GM06990 (cell line): ENCODE measurements around the gene VWA3B.
"Not testable (repeated sequence)": the region's sequence is repeated elsewhere in the genome, so short reads cannot be mapped to it uniquely, and the experiment has no call there.

Experiments
- DNase-seq: peaks from one replicate; pipeline ENCODE4 v3.0.0-alpha.2; 2011; ENCODE audit not compliant: insufficient read length; ENCODE audit errors: extremely low read depth
- H3K27me3 ChIP-seq: replicated peaks from 2 replicates; pipeline ENCODE4 v1.6.0; 2011; ENCODE audit warnings: low read length; ENCODE audit not compliant: control insufficient read depth, insufficient read depth
- H3K36me3 ChIP-seq: 2 replicates; pipeline ENCODE4 v1.5.1; 2011; ENCODE audit warnings: low read length; ENCODE audit not compliant: control insufficient read depth, insufficient read depth
- H3K4me3 ChIP-seq: replicated peaks from 2 replicates; pipeline ENCODE4 v1.5.1; 2011; ENCODE audit warnings: low read depth, mild to moderate bottlenecking, control low read depth, low read length
- TF ChIP-seq, protein P1 (sequence below): IDR thresholded peaks from 2 replicates; pipeline ENCODE4 v1.5.1; 2011; ENCODE audit warnings: low read length, control low read depth, mild to moderate bottlenecking, inconsistent platforms; ENCODE audit not compliant: insufficient read depth, poor library complexity, severe bottlenecking

VWA3B gene

DNA sequence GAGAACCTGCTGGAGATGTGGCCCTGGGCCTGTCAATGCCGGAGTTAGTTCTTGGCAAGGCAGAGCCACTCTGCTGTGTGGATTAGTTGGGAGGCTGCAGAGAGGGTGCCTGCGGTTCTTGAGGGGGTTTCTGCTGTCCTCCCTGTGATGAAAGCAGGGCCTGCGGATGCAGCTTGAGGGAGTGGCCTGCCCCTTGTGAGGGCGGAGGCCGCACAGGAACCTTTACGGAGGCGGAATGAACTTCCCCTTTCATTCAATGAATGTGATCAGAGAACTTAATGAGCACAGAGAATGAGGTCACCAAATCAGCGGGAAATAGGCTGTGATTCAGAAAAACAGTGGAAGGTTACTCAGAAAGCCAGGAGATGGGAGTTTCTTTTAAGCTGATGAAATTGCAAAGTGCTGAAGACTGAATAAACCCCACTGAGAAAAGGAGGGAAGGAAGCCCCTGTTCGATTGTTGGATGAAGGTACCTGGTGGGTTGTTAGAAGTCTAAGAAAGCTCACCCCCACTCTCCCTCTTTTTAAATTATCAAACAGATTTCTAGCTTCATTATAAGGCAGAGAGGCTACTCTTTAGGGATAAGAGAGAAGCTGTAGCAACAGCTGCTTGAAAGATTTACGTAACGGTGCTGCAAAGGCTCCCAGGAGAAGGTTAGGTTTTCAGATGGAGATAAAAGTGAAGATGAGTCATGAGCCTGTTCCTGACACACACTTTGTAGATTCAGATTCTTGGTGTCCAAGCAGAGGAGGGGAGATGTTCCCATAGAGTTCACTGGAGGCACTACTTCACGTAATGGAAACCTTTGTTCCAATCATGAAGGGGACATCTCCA, 47.4 kb downstream of the VWA3B start:
- peak; percentile 70 for DNase-seq
- Histone ChIP-seq H3K36me3 (no peaks in the 10 kb centered on the region), H3K27me3 (no peaks in the 10 kb centered on the region), H3K4me3 (no peak overlapping the region)
- TF ChIP-seq, protein P1, sequence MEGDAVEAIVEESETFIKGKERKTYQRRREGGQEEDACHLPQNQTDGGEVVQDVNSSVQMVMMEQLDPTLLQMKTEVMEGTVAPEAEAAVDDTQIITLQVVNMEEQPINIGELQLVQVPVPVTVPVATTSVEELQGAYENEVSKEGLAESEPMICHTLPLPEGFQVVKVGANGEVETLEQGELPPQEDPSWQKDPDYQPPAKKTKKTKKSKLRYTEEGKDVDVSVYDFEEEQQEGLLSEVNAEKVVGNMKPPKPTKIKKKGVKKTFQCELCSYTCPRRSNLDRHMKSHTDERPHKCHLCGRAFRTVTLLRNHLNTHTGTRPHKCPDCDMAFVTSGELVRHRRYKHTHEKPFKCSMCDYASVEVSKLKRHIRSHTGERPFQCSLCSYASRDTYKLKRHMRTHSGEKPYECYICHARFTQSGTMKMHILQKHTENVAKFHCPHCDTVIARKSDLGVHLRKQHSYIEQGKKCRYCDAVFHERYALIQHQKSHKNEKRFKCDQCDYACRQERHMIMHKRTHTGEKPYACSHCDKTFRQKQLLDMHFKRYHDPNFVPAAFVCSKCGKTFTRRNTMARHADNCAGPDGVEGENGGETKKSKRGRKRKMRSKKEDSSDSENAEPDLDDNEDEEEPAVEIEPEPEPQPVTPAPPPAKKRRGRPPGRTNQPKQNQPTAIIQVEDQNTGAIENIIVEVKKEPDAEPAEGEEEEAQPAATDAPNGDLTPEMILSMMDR, result no peak

DNA sequence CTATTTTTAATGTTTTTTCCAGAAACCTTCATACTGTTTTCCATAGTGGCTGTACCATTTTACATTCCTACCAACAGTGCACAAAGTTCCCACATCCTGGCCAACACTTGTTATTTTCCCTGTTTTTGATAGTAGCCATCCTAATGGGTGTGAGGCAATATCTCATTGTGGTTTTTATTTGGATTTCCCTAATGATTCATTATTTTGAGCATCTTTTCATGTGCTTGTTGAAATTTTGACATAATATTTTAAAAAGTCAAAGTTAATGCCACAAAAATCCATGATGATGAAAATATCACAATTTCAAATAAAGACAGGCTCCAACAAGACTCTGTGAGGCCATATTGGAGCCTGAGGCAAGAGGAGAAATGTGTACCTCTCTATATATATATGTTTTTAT, 50.2 kb downstream of the VWA3B start:
- no peaks in the 10 kb centered on the region for H3K27me3 ChIP-seq
- TF ChIP-seq, protein P1, result no peak
- H3K36me3 ChIP-seq, result no peaks in the 10 kb centered on the region
- no peak for DNase-seq
- H3K4me3 ChIP-seq, result no peak overlapping the region

DNA sequence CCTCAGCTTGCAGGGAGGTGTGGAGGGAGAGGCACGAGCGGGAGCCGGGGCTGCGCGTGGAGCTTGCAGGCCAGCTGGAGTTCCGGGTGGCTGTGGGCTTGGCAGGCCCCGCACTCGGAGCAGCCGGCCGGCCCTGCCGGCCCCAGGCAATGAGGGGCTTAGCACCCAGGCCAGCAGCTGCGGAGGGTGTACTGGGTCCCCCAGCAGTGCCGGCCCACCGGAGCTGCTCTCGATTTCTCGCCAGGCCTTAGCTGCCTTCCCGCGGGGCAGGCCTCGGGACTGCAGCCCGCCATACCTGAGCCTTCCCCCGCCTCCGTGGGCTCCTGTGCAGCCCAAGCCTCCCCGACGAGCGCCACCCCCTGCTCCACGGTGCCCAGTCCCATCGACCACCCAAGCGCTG, 52.0 kb downstream of the VWA3B start:
- not testable (repeated sequence) for DNase-seq, H3K36me3 ChIP-seq, H3K4me3 ChIP-seq, H3K27me3 ChIP-seq

DNA sequence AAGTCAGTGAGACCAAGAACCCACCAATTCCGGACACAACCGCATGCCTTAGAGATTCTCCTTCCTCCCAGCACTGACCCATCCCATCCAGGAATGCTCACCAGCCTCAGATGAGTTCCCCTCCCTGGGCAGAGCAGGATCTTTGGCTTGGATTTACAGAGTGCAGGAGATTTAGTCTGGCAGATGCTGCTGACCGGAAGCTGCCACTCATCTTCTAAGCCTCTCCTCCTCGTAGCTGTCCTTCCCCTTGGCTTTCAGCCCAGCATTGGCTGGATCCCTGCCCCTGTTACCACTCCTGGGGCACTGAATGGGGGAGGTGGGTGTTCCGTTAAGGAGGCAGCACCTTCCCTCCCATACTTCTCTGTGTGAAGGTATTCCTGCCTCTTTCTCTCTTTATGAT, 53.2 kb downstream of the VWA3B start:
- no peaks in the 10 kb centered on the region for H3K27me3 ChIP-seq
- no peak for DNase-seq
- TF ChIP-seq, protein P1, result no peak
- no peak overlapping the region for H3K4me3 ChIP-seq
- no peaks in the 10 kb centered on the region for H3K36me3 ChIP-seq

DNA sequence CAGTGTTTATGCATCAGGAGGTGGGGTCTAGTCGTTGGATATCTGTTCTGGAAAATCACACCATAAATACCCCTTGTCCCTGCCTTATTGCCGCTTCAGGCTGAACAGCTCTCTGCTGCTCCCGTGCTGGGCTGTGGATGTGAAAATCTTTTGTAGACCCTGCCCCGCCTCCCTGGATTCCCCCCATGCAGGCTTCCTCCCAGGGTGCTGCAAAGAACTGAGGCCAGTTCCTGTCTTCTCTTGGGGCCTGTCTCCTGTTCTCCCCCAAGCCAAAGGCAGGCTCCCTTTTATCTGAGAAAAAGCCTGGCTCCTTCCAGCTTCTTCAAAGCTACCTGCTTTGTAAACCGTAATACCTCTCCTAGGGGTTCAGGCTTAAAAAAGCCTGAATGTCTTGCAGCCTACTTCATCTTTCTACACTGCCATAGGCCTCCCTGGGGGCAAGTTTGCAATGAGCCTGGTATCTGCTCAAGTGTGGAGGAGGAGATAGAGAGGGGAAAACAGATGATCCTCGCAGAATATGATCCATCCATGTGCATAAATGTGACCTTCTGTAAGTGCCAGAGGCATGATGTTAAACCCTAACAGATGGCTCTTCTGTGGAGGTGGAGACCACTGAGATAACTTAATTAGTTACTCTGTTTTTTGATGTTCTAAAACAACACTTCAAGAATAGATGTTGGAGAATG, 55.3 kb downstream of the VWA3B start:
- no peaks in the 10 kb centered on the region for H3K36me3 ChIP-seq
- TF ChIP-seq, protein P1, result no peak
- no peak for DNase-seq
- H3K27me3 ChIP-seq, result no peaks in the 10 kb centered on the region
- H3K4me3 ChIP-seq, result no peak overlapping the region

DNA sequence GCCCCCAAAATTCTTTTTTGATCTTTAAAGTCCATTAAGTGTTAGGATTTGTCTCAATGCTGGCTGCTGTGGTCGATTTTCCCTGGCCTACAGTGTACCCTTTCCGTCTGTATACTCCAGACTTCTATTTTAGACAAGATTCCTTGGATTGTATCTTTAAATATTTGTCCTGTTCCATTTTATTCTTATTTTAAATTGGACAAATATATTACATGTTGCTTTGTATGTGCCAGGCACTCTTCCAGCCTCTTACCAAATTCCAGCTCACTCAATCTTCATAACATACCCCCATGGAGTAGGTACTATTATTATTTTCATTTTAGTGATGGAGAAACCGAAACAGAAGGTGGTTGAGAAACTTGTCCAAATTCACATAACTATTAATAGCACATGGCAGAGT, 58.1 kb downstream of the VWA3B start:
- Histone ChIP-seq H3K27me3 (no peaks in the 10 kb centered on the region), H3K4me3 (no peak overlapping the region), H3K36me3 (no peaks in the 10 kb centered on the region)
- TF ChIP-seq, protein P1, result no peak
- DNase-seq, result no peak

DNA sequence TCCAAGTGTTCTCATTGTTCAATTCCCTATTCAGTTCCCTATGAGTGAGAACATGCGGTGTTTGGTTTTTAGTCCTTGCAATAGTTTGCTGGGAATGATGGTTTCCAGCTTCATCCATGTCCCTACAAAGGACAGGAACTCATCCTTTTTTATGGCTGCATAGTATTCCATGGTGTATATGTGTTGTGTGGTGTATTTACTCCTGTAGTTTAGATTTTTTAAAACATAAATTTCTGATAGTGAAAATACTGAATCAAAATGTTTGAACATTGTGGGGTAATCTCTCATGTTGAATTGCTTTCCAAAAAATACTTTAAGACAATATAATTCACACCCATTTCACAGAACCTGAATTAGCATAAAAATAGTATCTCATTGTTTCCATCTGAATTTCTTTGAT, 60.9 kb downstream of the VWA3B start:
- not testable (repeated sequence) for H3K4me3 ChIP-seq, H3K27me3 ChIP-seq, H3K36me3 ChIP-seq, DNase-seq
